Posterior vena cava (tissue), 2 donors: Measurements from ENCODE around the gene HJURP. TPM values are rescaled to one million over a fixed set of nuclear protein-coding genes. Genes with fewer than 3 reads are reported as not detected.
A peak's percentile ranks its signal among the peaks of the same experiment; 100 is the strongest.

ENCODE experiments used
- DNase-seq: peaks from one replicate; pipeline ENCODE4 v3.0.0-alpha.2; 2020; ENCODE audit warnings: low spot score
- intact Hi-C, 2 donors: fragments of 100-400 bp; cut with DNase I; formaldehyde crosslinking; loops; one replicate each; pipeline versions ENCODE4 v1.14.1 to v1.14.2; 2022 to 2023
- total RNA-seq, 2 donors: library from RNA; stranded (reverse); fragmentation: NEBNext Ultra II Directional; extraction: Animal tissue kit (Norgen Biotek cat#: 25700); gene quantifications; one replicate each; pipeline ENCODE4 v1.2.1, GENCODE V29; 2021
- donor health status: DM: yes; HTN: yes; CAD: no.
- donor health status: DM: yes; HTN: yes; CAD: no.

The HJURP gene
- total RNA-seq, 2 donors from 2014 or later: 0.42 TPM; not detected in 1

DNA sequence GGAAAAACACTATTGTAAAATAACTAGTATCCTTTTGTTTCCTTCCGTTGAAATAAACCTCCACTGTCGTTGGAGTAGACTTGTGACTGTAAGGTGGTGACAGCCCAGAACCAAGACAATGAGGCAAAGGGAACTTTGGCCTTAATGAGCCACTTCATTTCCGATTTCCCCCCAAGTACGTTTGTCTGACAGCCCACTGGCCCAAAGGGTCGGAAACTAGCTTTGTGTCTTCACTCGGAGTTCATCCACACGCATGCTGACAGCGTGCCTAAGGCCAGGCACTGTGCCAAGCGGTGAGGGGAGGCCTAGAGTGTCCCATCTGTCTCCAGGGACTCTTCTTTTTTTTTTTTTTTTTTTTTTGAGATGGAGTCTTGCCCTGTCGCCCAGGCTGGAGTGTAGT is 21.0 kb downstream of the HJURP start:
- intact Hi-C loops: no loop called here
- peak; percentile 38 for DNase-seq

DNA sequence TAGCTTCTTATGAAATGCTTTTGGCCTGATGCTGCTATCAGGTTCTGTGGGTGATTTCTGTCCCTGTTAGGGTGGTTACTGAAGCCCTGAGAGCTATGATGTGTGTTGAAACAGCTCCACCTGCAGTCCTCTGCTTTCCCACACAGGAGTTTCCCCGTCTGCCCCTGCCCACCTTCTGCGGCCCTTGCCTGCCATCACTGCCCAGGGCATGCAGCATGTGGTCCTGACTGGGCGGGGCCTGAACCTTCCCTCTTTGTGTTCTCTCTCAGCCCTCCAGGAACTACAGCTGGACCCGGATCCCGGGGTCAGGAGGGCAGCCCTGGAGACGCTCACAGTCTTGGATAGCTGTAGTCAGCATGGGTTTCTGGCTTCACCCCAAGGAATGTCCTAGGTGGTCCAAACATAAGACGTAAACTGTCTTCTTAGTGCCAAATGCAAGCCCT is 21.4 kb downstream of the HJURP start:
- intact Hi-C loops: no loop called here
- peak; percentile 45 for DNase-seq

DNA sequence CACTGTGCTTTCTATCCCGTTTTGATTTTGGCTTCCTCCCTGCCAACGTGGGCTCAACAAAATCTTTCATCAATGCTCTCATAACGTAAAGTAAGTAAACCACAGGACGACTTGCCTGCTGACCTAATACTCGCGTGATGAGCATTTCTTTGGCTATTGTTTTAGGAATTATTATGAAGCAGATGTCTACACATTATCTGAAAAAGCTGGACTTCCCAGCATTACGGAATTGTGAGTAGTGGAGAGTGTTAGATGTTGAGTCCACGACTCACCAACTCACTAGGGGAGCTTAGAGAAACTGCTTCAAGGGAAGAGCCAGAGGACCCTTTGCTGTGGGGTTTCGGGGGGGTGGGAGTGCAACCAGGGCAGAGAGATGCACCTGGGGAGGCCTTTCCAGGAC is 21.9 kb downstream of the HJURP start:
- no peak for DNase-seq
- intact Hi-C loops: no loop called here

DNA sequence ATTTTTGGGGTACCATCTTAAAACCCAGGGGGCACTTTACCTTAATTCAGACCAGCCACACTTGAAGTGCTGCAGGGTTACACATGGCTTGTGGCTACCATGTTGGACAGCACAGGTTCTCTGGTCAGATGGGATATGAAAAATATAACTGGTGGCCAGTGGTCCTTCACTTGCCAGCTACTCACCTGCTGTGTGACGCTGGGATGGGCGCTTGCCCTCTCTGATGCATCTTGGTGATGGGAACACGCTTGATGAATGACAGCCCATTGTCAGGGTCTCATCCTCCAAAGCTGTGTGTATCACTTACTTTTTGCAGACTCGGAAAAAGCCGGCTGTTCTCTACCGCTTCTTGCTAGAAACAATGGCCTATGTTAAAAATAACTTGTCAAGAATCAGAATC is 22.5 kb downstream of the HJURP start:
- peak; percentile 26 for DNase-seq

DNA sequence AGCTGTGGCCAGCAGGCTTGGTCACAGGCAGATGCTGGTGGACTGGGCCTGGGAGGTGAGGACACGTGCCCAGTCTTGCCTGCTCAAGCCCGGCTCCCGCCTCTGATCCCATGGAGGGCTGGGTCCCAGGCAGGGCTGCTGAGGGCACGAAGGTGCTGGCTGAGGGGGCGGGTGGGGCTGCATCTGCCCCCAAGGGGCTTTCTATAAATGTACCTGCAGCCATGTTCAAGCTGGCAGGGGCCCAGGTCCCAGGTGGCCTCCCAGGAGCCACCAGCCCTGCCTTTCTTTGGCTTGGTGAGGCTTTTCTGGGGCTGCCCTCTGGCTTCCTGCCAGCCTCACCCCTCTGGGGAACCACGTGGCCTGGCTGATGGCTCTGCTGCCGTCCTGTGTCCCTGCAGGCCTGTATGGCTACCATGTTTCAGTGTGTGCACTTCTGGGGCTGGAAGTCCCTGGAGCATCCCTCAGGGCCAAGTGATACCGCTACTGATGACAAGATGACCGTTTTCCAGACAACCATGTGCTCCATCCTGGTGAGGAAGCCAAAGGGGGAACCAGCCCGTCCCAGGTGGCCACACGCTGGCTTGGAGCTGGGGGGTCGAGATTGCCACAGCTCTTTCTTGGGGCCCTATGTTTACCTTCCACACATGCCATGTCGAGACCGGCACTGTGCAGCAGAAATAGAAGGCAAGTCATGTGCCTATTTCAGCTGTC is 23.2 kb downstream of the HJURP start:
- peak; percentile 53 for DNase-seq
- intact Hi-C loops: no loop called here

More for the DNA sequence above, 22.5 kb downstream of the HJURP start:
- intact Hi-C loops: no loop called here

DNA sequence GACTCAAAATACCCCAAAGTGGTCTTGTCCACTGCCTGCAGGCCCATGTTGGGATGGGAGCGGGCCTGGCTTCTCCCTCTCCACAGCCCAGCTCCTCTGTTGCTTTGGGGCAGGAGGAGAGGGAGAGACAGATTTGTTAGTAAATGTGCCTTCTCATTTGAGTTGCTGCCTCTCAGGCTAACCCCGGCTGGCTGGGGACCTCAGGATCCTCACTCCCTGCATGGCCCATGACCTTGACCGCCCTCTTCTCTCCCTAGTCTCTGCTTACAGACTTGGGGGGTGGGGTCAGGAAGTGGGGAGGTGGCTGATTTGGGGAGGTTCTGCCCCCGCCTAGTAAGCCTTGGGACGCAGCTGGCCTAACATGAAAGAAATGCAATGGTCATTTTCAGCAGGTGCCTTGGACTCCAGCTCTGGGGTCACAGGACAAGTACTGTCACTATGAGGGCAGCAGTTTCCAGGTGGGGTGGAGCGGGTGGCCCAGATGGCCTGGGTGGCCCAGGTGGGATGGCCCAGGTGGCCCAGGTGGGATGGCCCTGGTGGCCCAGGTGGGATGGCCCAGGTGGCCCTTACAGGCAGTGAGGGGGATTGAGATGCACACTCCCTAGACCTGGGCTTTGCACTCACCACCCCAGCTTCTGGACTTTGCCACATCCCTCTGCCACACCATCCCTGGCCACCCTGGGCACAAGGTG is 24.1 kb downstream of the HJURP start:
- DNase-seq: peak; percentile 68
- intact Hi-C loops: no loop called here

DNA sequence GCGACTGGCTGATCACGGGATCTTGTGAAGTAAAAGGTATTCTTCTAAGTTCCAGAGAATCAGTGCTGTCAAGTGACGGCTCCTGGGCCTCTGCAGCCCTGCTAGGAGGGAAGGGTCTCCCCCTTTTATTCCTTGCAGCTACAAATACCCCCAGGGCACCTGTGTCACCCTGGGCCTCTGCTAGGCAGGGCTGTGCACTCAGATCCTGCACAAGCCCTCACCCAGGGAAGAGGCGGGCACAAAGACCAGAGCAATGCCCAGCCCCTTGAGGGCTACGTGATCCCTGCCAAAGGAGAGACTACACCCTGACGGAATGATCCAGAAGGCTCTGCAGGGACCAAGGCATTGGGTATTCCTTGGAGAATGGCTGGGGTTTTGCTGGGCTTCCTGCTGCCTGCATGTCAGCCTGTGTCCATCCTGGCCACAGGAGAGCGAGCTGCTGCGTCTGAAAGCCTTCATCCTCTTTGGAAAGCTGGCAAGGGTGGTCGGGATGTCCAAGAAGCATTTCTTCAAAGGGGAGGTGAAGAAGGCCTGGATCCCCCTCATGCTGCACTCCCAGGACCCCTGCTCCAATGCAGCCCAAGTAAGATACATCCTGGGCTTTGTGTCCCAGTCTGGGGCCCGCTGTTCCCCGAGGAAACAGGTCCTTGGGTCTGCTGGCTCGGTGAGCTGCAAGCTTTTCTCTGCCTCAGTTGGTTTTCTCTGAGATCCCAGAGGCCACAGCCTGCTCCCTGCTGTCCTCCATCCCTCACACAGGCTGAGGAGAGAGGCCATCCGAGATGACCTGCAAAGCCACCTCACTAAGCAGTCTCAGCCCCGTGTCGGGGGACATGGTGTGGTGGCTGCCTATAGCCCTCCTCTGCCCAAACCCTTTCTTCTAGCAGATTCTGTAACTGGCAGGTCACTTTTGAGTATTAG is 24.9 kb downstream of the HJURP start:
- DNase-seq: peak; percentile 66
- intact Hi-C loops: no loop called here

DNA sequence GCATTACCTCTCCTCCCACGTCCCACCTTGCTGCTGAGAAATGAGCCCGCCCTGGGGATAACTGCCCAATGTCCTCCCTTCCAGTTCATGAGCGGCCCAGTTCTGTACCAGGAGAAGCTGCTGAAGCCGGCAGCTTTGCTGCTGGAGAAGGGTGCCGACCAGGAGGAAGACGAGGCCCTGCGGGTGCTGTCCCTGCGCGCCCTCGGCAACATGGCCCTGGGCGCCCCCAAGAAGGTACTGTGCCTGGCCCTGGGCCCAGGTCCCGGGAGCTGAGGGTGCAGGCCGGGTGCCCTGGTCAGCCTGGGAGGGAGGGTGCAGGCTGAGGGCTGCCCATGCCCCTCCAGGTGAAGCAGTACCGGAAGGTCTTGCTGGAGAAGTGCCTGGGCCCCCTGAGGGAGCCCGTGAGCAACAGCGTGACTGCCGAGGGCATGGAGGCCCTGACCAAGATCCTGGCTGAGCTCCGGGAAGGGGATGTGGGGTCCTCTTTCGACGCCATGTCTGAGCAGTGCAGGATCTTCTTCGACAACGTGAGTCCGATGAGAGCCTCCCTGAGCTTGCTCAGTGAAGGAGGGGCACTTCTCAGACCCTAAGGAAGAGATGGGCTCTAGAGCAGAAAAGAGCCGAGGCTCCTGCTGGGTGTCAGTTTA is 25.7 kb downstream of the HJURP start:
- intact Hi-C loops: no loop called here
- peak; percentile 73 for DNase-seq

DNA sequence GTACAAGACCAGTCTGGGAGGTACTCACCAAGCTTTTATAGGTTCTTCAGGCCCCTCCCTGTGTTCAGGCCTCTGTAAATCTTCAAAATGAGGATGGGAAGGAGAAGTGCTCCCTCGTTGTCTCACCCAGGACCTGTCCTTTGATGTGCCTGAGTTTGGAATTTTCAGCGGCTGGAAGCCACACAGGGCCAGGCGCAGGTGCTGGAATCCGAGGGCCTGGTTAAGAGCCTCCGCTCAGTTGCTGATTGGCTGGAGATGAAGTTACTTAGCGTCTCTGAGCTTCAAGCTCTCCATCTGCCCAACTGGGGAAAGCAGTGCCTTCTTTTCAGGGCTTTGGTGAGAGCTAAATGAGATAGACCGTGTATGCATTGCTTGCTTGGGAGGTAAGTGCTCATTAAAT is 30.0 kb downstream of the HJURP start:
- intact Hi-C loops: loop anchor here in 1 of 2 donors (5.0 kb wide), 1 partner anchor 1683 kb away; no protein-coding TSS in a partner anchor
- DNase-seq: peak; percentile 10

DNA sequence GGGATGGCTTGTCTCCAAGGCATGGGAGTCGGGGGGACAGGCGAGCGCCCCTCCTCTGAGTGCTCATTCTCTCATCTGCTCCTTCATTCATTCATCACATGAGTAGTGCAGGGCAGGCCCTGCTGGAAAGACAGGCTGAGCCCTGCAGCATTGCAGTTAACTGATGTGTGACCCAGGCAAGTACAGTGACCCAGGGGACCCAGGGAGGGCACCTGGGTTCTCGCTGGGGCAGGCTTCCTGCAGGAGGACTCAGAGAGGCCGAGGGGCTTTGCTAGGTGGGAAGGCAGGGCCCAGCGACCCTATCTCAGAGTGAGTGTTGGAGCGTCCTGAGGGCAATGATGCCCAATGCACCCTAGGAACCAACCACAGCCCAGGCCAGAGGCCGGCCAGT is 30.6 kb downstream of the HJURP start:
- intact Hi-C loops: loop anchor here in 1 of 2 donors (5.0 kb wide), 1 partner anchor 1684 kb away; no protein-coding TSS in a partner anchor
- DNase-seq: peak; percentile 49

DNA sequence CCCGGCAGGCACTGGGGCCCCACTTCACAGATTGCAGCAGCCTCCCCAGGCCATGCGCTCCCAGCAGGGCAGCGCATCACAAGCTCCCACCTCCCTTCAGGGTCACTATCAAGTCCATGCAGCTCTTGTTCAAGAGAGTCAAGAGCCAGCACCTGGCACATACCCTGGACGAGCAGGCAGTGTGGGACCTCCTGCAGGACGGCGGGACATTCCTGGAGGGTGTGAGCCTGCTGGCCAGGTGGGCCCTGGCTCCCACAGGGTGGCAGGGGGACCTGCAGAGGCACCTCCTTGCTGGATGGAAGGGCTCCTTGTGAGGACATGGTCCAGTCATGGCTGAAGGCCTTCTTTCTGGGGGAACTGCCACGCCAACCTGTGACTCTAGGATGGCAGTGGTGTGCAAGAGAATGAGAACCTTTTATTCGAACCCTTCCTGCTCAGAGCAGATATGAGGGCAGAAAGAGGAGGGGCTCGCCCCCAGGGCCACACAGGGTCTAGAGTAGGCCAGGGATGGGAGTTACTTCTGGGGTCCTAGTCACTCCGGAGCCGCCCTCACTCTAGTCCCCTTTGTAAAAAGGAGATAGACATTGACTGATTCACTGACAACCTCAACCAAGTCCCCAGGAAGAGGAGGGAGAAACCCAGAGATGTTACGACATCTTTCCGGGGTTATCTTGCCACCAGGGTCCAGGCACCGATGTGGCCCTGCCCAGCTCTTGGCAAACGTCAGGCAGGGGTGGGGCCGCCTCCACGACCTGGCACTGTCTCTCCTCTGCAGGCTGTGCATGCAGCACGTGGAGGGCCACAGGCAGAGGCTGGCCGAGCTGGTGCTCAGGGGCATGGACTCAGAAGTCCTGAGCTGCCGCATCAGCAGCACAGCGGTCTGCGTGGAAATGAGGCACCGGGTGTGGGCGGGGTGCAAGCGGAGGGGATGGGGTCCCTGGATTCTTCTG is 31.3 kb downstream of the HJURP start:
- DNase-seq: peak; percentile 75

DNA sequence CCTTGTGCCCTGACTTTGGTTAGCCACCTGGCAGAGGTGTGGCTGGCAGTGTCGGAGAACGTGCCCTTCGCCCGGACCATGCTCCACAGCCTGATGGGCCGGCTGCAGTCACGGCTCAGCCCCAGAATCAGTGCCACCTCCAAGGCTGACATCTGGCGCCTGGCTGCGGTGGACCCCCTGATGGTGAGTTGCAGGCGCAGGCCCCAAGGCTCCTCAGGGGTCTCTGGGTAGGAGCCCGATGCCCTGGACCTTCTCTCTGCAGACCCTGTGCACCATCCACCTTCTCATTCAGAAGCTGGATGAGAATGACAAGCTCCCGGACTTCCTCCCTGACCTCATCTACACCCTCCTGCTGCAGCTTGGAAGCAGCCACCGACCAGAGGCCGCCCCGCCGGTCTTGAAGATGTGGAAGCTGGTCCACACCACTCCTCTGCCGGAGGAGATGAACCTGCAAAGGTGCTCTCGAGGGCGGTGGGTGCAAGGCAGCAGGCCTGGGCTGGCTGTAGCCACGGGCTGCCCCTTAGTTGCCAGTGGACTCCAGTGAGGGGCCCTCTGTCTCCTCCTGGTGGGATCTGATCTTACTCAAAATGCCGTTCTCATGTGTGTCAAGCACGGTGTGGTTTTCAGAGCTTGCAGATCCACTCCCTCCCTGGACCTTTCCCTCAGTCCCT is 32.1 kb downstream of the HJURP start:
- intact Hi-C loops: loop anchor here in 1 of 2 donors (5.0 kb wide), 1 partner anchor 1685 kb away; no protein-coding TSS in a partner anchor
- peak; percentile 67 for DNase-seq

More for the DNA sequence above, 31.3 kb downstream of the HJURP start:
- intact Hi-C loops: loop anchor here in 1 of 2 donors (5.0 kb wide), 1 partner anchor 1684 kb away; no protein-coding TSS in a partner anchor

DNA sequence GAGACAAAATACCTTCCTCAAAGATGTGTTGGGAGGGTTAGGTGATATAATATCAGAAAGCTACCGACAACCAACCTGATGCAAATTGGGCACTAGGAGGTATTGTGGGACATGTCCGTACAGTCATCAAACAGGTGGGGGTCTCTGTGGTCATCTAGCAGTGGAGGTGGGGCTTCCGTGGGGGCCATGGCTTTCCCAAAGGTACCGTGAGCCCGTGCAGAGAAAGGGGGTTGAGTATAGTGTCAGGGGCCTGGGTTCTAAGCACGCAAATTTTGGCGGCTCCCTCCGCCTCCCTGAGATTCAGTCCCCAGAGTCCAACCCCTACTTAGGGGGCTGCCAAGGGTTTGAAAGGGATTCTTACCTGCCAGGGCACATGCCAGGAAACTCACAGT is 32.6 kb downstream of the HJURP start:
- intact Hi-C loops: loop anchor here in 1 of 2 donors (5.0 kb wide), 1 partner anchor 1686 kb away; no protein-coding TSS in a partner anchor
- peak; percentile 37 for DNase-seq

DNA sequence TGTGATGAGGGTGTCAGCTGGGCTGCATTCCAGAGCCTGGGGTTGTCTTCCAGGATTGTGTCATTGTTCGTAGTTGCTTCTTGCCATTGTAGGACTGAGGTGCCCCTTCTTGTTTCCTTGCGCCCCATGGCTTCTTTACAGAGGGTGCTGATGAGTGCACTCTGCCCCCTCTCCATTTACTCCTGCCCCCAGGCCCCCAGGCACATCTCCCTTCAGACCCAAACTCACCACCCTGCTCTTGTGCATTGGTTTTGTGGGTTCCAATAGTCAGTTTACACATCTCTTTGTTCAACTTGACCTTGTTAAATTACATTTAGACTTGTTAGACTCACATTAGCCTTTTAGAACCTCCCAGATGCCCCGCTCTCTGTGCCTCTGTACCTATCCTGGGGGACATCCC is 33.1 kb downstream of the HJURP start:
- intact Hi-C loops: loop anchor here in 1 of 2 donors (5.0 kb wide), 1 partner anchor 1686 kb away; no protein-coding TSS in a partner anchor

DNA sequence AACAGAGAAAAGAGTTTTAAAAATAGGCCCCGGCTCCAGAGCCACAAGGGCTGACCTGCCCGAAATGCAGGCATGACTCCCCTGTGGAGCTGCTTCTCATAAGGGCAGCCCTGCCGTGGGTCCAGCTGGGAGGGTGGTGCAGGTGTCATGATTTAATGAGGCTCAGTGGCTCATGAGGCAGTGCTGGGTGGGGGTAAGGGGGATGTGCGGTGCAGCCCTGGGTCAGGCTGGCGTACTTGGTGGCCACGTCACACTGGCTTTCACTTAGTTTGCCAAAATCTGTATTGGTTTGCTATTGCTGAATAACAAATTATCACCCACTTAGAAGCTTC is 33.6 kb downstream of the HJURP start:
- intact Hi-C loops: loop anchor here in 1 of 2 donors (5.0 kb wide), 1 partner anchor 1687 kb away; no protein-coding TSS in a partner anchor
- DNase-seq: peak; percentile 54

More for the DNA sequence above, 33.1 kb downstream of the HJURP start:
- DNase-seq: peak; percentile 11

DNA sequence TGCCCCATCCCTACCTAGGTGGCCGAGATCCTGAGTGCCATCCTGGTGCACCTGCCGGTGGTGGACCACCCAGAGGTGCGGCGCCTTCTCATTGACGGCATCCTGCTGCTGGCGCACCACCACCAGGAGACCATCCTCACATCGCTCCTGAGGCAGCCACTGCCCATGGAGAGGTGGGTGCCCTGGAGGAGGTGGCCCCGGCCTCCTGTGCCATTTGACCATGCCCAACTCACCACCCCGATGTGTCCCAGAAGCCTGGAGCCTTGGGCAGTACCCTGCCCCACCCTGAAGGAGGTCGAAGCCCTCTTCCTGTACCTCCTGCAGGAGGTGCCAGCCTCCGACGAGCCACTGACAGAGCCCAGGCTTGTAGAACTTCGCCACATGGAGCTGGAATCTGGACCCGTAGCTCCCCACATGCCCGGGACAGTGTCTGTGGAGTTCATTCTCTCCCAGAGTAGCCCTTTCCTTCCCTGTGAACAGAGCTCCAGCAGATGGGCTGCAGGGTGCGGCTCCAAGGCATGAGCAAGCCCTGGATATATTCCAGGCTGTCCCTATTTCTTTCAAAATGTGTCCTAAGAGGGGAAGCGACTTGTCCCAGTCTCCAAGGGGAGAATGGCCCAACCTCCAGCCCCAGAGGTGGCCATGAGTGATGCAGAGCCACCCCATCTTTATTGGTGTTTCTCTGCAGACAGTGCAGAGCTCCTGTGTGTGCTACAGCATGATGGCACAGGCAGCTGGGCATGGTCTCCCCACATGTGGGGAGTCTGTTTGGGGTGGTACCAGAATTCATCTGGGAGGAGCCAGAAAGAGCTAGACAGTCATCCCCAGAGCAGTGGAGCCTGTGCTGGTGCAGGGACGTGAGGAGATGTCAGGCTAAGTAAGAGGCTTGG is 34.2 kb downstream of the HJURP start:
- peak; percentile 76 for DNase-seq
- intact Hi-C loops: loop anchor here in 1 of 2 donors (5.0 kb wide), 1 partner anchor 1687 kb away; no protein-coding TSS in a partner anchor
